Thymus (tissue), 11 donors: ENCODE measurements around the gene DEDD2. TPM values are rescaled to one million over a fixed set of nuclear protein-coding genes. Genes with fewer than 3 reads are reported as not detected.

Experiments
- DNase-seq, 9 donors: peaks; one replicate each; pipeline ENCODE4 v3.0.0-alpha.2; 2013; ENCODE audit warnings: low spot score in 9 of 9, low read depth in 6 of 9, missing footprints in 1 of 9
- H3K27ac ChIP-seq, 2 donors: one replicate each; pipeline ENCODE4 v1.5.1; 2013; ENCODE audit warnings: control low read depth in 1 of 2, low read depth in 1 of 2, low read length in 1 of 2, mild to moderate bottlenecking in 1 of 2, moderate library complexity in 1 of 2
- H3K27me3 ChIP-seq, 2 donors: one replicate each; pipeline ENCODE4 v1.5.1; 2013; ENCODE audit warnings: low read length in 1 of 2; ENCODE audit not compliant: control insufficient read depth in 2 of 2, insufficient read depth in 1 of 2
- H3K36me3 ChIP-seq, 2 donors: one replicate each; pipeline ENCODE4 v1.5.1; 2013; ENCODE audit warnings: low read length in 1 of 2, mild to moderate bottlenecking in 1 of 2, moderate library complexity in 1 of 2; ENCODE audit not compliant: control insufficient read depth in 2 of 2, insufficient read depth in 2 of 2
- H3K4me1 ChIP-seq, 2 donors: one replicate each; pipeline ENCODE4 v1.5.1; 2013; ENCODE audit warnings: low read length in 2 of 2; ENCODE audit not compliant: control insufficient read depth in 2 of 2, insufficient read depth in 2 of 2
- H3K4me3 ChIP-seq, 2 donors: one replicate each; pipeline ENCODE4 v1.5.1; 2013; ENCODE audit warnings: low read length in 2 of 2, control low read depth in 1 of 2, mild to moderate bottlenecking in 1 of 2
- H3K9me3 ChIP-seq, 2 donors: one replicate each; pipeline ENCODE4 v1.5.1; 2013; ENCODE audit warnings: low read length in 1 of 2, mild to moderate bottlenecking in 1 of 2; ENCODE audit not compliant: control insufficient read depth in 2 of 2, insufficient read depth in 1 of 2
- WGBS: extraction: QIAGEN DNeasy Blood & Tissue Kit; methylation state at CpG from one replicate; pipeline ENCODE4 v1.1.7; 2013; 5-methylcytosine and 5-hydroxymethylcytosine counted together
- polyA plus RNA-seq: library from polyadenylated mRNA; stranded (reverse); fragments of 200-250 nt; gene quantifications from one replicate; pipeline ENCODE4 v1.2.3, GENCODE V29; 2013
- total RNA-seq: library from RNA; stranded (reverse); fragments of 120-200 nt; gene quantifications from one replicate; pipeline ENCODE4 v1.2.4, GENCODE V29; 2013
- donor health status: healthy.

Gene DEDD2
- total and polyA plus RNA-seq, 2 donors = 30.1 to 36.9 TPM

- H3K36me3 ChIP-seq = peaks cover 0 to 3% of the 10 kb centered on the region in 2 donors
- peak within 1 kb of the TSS; percentile 78 to 92 for H3K4me3 ChIP-seq
- peak in 8 of 9 donors; percentile 81 to 95 (median 89) for DNase-seq
- H3K4me1 ChIP-seq = peaks cover 27 to 44% of the 10 kb centered on the region in 2 donors
- under 1% methylated on average over 75 of the region's 75 CpGs for WGBS
- H3K27me3 ChIP-seq = peaks cover 7 to 22% of the 10 kb centered on the region in 2 donors
- H3K27ac ChIP-seq = peak within 1 kb of the TSS; percentile 96
- no peaks in the 10 kb centered on the region for H3K9me3 ChIP-seq
Observed at GRCh38 chr19:42254850-42255765, 37.6 kb upstream of the DEDD2 start, which contains the start of gene ERF. Gene ERF, minus strand, starts transcription at chr19:42255128. Its CDS starts 129 bp downstream, at chr19:42254999.

- WGBS = under 1% methylated on average over 68 of the region's 70 CpGs
- peak in 7 of 9 donors; percentile 66 to 96 (median 85) for DNase-seq
- peak overlapping the region; percentile 96 for H3K27ac ChIP-seq
- peak overlapping the region; percentile 78 to 92 for H3K4me3 ChIP-seq
- peaks cover 3 to 10% of the 10 kb centered on the region in 2 donors for H3K36me3 ChIP-seq
- H3K4me1 ChIP-seq = peaks cover 27 to 49% of the 10 kb centered on the region in 2 donors
- peaks cover 7 to 22% of the 10 kb centered on the region in 2 donors for H3K27me3 ChIP-seq
- H3K9me3 ChIP-seq = no peaks in the 10 kb centered on the region
Observed at GRCh38 chr19:42254089-42254849, 36.8 kb upstream of the DEDD2 start.

GRCh38 chr19:42253245-42254088, 36.0 kb upstream of the DEDD2 start:
- peak in 2 of 9 donors; percentile 44 to 53 for DNase-seq
- Histone ChIP-seq H3K9me3 (no peaks in the 10 kb centered on the region), H3K4me1 (peaks cover 27 to 49% of the 10 kb centered on the region in 2 donors), H3K27me3 (peaks cover 7 to 22% of the 10 kb centered on the region in 2 donors), H3K36me3 (peaks cover 12 to 18% of the 10 kb centered on the region in 2 donors), H3K27ac (peak overlapping the region; percentile 96), H3K4me3 (peak overlapping the region; percentile 78 to 92)
- WGBS = under 1% methylated on average over 70 of the region's 71 CpGs

DNA sequence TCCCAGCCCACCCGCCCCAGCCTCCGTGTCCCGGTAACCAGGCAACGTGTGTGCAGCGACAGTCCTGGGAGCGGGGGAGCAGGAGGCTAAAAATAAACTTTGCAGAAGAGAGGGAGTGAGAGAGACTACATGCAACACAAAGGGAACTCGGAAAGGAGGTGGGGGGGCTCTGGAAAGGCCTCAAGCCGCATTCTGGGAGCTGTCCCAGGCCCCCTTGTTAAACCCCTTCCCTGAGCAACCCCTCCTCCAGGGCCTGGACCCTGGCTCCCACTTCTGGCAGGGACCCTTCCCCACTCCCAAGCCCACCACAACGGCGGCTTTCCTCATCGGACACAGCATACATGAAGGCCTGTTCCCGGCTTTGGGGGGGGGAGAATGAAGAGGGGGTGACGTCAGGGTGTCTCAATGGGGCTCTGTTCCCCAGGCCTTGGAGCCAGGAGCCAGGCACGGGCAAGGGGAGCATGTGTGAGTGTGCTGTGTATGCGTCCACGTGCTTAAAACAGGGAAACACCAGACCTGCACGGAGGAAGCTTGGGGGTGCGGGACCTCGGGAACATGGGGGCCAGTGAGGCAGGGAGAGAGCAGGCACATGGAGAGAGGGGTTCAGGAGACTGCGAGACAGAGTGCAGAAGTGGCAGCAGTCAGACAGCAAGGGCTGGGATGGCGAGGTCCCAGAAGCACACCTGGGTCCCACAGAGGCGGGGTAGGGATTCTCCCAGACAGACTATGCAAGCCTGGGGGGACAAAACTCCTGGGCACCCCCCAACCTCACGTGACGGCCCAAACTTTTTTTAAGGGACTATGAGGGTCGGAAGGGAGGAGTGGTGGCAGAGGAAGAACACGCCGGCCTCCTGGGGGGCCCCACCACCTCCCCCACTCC, 35.1 kb upstream of the DEDD2 start:
- Histone ChIP-seq H3K27ac (peak overlapping the region; percentile 62 to 76), H3K36me3 (peaks cover 13 to 19% of the 10 kb centered on the region in 2 donors), H3K4me1 (peaks cover 27 to 49% of the 10 kb centered on the region in 2 donors), H3K4me3 (peak overlapping the region; percentile 78 to 92), H3K27me3 (peaks cover 7 to 22% of the 10 kb centered on the region in 2 donors), H3K9me3 (no peaks in the 10 kb centered on the region)
- no peak for DNase-seq
- 7% methylated on average over 27 of the region's 27 CpGs for WGBS

- 97% methylated on average over 4 of the region's 4 CpGs for WGBS
- Histone ChIP-seq H3K27ac (peak overlapping the region in 1 of 2 donors; percentile 60), H3K4me3 (peak overlapping the region; percentile 20 to 78), H3K36me3 (peaks cover 13 to 19% of the 10 kb centered on the region in 2 donors), H3K9me3 (no peaks in the 10 kb centered on the region), H3K4me1 (peaks cover 27 to 55% of the 10 kb centered on the region in 2 donors), H3K27me3 (peaks cover 7 to 15% of the 10 kb centered on the region in 2 donors)
- DNase-seq = no peak
Observed at GRCh38 chr19:42251572-42252358, 34.3 kb upstream of the DEDD2 start.

GRCh38 chr19:42250666-42251531, 33.4 kb upstream of the DEDD2 start:
- Histone ChIP-seq H3K36me3 (peaks cover 13 to 19% of the 10 kb centered on the region in 2 donors), H3K27me3 (peaks cover 3 to 7% of the 10 kb centered on the region in 2 donors), H3K9me3 (no peaks in the 10 kb centered on the region), H3K4me1 (peaks cover 27 to 57% of the 10 kb centered on the region in 2 donors), H3K27ac (peak overlapping the region; percentile 56 to 75), H3K4me3 (peak overlapping the region in 1 of 2 donors; percentile 10)
- WGBS = 6% methylated on average over 19 of the region's 19 CpGs
- DNase-seq = peak in 1 of 9 donors; percentile 47

DNA sequence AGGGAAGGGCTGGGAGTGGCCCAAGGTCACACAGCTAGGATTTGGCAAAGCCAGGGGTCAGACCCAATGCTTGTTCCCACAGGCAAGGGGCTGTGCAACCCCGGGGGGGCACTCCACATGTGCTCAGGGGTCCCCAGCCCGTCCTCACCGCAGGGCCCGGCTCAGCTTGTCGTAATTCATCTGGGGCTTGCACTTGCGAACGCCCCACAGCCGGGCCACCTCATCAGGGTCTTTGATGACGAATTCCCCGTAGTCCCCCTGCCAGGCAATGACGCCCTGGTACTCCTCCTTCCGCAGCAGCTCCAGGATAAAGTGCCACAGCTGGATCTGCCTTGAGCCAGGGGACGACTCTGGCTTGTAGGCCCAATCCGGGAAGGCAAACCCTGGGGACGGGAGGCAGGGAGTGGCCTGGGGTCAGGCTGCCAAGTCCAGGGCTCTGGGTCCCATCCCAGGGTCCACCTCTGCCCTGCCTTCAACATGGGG, 32.7 kb upstream of the DEDD2 start:
- no peak overlapping the region for H3K4me3 ChIP-seq
- WGBS = 95% methylated on average over 15 of the region's 15 CpGs
- DNase-seq = no peak
- no peaks in the 10 kb centered on the region for H3K9me3 ChIP-seq
- H3K27me3 ChIP-seq = no peaks in the 10 kb centered on the region
- H3K27ac ChIP-seq = peak overlapping the region; percentile 43 to 75
- H3K4me1 ChIP-seq = peaks cover 21 to 57% of the 10 kb centered on the region in 2 donors
- H3K36me3 ChIP-seq = peaks cover 13 to 19% of the 10 kb centered on the region in 2 donors
